ENCODE results near the gene LBX2. TPM values are rescaled to one million over a fixed set of nuclear protein-coding genes. Genes with fewer than 3 reads are reported as not detected.

Gene LBX2
- polyA plus RNA-seq, 1 of the 3 experiments (the other 2 are of a cell fraction), result 0.03 TPM

DNA sequence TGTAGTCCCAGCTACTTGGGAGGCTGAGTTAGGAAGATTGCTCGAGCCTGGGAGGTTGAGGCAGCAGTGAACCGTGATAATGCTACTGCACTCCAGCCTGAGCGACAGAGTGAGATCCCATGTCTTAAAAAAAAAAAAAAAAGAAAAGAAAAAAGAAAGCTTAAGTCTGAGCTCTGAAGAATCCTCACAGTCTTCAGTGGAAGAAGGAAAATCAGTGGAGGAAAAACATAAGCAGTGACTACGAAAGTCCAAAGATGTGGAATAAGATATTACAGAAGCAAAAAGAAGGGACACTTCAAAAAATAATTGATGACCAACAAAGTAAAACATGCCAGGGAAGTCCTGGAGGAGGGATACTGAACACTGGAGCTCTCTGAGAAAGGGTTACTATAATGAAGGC, 10.9 kb upstream of the LBX2 start:
- TF ChIP-seq FOSL2 (IDR thresholded peaks at IDR 0.05; ENCODE audit: borderline replicate concordance, low read depth), result no peak
- TF ChIP-seq, protein P1, sequence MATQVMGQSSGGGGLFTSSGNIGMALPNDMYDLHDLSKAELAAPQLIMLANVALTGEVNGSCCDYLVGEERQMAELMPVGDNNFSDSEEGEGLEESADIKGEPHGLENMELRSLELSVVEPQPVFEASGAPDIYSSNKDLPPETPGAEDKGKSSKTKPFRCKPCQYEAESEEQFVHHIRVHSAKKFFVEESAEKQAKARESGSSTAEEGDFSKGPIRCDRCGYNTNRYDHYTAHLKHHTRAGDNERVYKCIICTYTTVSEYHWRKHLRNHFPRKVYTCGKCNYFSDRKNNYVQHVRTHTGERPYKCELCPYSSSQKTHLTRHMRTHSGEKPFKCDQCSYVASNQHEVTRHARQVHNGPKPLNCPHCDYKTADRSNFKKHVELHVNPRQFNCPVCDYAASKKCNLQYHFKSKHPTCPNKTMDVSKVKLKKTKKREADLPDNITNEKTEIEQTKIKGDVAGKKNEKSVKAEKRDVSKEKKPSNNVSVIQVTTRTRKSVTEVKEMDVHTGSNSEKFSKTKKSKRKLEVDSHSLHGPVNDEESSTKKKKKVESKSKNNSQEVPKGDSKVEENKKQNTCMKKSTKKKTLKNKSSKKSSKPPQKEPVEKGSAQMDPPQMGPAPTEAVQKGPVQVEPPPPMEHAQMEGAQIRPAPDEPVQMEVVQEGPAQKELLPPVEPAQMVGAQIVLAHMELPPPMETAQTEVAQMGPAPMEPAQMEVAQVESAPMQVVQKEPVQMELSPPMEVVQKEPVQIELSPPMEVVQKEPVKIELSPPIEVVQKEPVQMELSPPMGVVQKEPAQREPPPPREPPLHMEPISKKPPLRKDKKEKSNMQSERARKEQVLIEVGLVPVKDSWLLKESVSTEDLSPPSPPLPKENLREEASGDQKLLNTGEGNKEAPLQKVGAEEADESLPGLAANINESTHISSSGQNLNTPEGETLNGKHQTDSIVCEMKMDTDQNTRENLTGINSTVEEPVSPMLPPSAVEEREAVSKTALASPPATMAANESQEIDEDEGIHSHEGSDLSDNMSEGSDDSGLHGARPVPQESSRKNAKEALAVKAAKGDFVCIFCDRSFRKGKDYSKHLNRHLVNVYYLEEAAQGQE (IDR thresholded peaks at IDR 0.05; ENCODE audit: low read depth, low read length), result no peak
- no peak for TF ChIP-seq YY1 (IDR thresholded peaks at IDR 0.05; ENCODE audit: low read depth)
- TF ChIP-seq RFX5 (IDR thresholded peaks at IDR 0.05; ENCODE audit: low read length), result no peak
- TF ChIP-seq IRF3 (IDR thresholded peaks at IDR 0.05; ENCODE audit: low read depth, low read length), result no peak
- TF ChIP-seq EP300 (IDR thresholded peaks at IDR 0.05; ENCODE audit: borderline replicate concordance in 1 of 2, low read depth in 1 of 2, low read length in 1 of 2), result no peak
- TF ChIP-seq, protein P2, sequence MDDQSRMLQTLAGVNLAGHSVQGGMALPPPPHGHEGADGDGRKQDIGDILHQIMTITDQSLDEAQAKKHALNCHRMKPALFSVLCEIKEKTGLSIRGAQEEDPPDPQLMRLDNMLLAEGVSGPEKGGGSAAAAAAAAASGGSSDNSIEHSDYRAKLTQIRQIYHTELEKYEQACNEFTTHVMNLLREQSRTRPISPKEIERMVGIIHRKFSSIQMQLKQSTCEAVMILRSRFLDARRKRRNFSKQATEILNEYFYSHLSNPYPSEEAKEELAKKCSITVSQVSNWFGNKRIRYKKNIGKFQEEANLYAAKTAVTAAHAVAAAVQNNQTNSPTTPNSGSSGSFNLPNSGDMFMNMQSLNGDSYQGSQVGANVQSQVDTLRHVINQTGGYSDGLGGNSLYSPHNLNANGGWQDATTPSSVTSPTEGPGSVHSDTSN (IDR thresholded peaks at IDR 0.05), result no peak
- no peak for TF ChIP-seq TAF1 (IDR thresholded peaks at IDR 0.05; ENCODE audit: borderline replicate concordance, low read depth, low read length)
- TF ChIP-seq TEAD4 (IDR thresholded peaks at IDR 0.05; ENCODE audit: borderline replicate concordance, insufficient read depth), result no peak
- no peak for TF ChIP-seq SMC3 (IDR thresholded peaks at IDR 0.05; ENCODE audit: low read depth, low read length)
- TF ChIP-seq FOXM1 (IDR thresholded peaks at IDR 0.05; ENCODE audit: low read depth), result no peak
- TF ChIP-seq TCF12 (IDR thresholded peaks at IDR 0.05), result no peak
- no peak for TF ChIP-seq RAD21 (IDR thresholded peaks at IDR 0.05; ENCODE audit: low read length)
- no peak for TF ChIP-seq RCOR1 (IDR thresholded peaks at IDR 0.05; ENCODE audit: low read length)
- no peak for TF ChIP-seq POLR2AphosphoS5 (IDR thresholded peaks at IDR 0.05; ENCODE audit: low read depth, low read length)
- TF ChIP-seq MXI1 (IDR thresholded peaks at IDR 0.05; ENCODE audit: low read depth, low read length), result no peak
- TF ChIP-seq RXRA (IDR thresholded peaks at IDR 0.05; ENCODE audit: borderline replicate concordance, low read depth), result no peak
- TF ChIP-seq USF1 (IDR thresholded peaks at IDR 0.05; ENCODE audit: borderline replicate concordance, low read depth), result no peak
- TF ChIP-seq, protein P3, sequence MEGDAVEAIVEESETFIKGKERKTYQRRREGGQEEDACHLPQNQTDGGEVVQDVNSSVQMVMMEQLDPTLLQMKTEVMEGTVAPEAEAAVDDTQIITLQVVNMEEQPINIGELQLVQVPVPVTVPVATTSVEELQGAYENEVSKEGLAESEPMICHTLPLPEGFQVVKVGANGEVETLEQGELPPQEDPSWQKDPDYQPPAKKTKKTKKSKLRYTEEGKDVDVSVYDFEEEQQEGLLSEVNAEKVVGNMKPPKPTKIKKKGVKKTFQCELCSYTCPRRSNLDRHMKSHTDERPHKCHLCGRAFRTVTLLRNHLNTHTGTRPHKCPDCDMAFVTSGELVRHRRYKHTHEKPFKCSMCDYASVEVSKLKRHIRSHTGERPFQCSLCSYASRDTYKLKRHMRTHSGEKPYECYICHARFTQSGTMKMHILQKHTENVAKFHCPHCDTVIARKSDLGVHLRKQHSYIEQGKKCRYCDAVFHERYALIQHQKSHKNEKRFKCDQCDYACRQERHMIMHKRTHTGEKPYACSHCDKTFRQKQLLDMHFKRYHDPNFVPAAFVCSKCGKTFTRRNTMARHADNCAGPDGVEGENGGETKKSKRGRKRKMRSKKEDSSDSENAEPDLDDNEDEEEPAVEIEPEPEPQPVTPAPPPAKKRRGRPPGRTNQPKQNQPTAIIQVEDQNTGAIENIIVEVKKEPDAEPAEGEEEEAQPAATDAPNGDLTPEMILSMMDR (IDR thresholded peaks at IDR 0.05), result no peak
- TF ChIP-seq EZH2phosphoT487 (IDR thresholded peaks at IDR 0.05; ENCODE audit: borderline replicate concordance, low read depth), result no peak
- WGBS (ENCODE audit: low lambda C conversion rate), result 88% methylated on average over 4 of the region's 4 CpGs
- POLR2A ChIA-PET, result interaction anchor here (0.6 to 1.7 kb wide), 4 partner anchors 10 to 949 kb away, joined by 3 to 9 read pairs (median 5); partner anchors contain the start of gene LBX2

More for the DNA sequence above, 10.9 kb upstream of the LBX2 start:
- no peaks in the 10 kb centered on the region for H3K9me2 ChIP-seq
- peaks cover 24 to 33% of the 10 kb centered on the region in 2 experiments; a peak in 3 of 4 replicates for H3K4me1 ChIP-seq (ENCODE audit: control insufficient read depth in 1 of 2, insufficient read depth in 2 of 2, low read depth in 1 of 2, low read length in 1 of 2)
- H3K79me2 ChIP-seq (ENCODE audit: insufficient read depth), result peaks cover 38% of the 10 kb centered on the region; the same call in 1 of the 2 replicates
- no peak for DNase-seq
- no peaks in the 10 kb centered on the region for H3K9me3 ChIP-seq
- H2AFZ ChIP-seq (ENCODE audit: low read depth), result no peak overlapping the region
- H3K4me3 ChIP-seq (ENCODE audit: low read depth in 2 of 2, low read length in 1 of 2), result no peak overlapping the region
- no peak overlapping the region for H3K9ac ChIP-seq
- no peaks in the 10 kb centered on the region for H4K20me1 ChIP-seq (ENCODE audit: insufficient read depth)
- no peaks in the 10 kb centered on the region for H3K27me3 ChIP-seq (ENCODE audit: insufficient read depth)
- peaks cover 7 to 11% of the 10 kb centered on the region in 2 experiments for H3K36me3 ChIP-seq (replicated peaks in 1 of 2; ENCODE audit: control insufficient read depth in 1 of 2, insufficient read depth in 2 of 2, low read length in 1 of 2)
- H3F3A ChIP-seq (replicated peaks; ENCODE audit: insufficient read depth), result peaks cover 31% of the 10 kb centered on the region
- CTCF ChIA-PET, result interaction anchor here (0.9 to 7.5 kb wide), 4 partner anchors 16 to 78 kb away, joined by 3 to 80 read pairs (median 45); partner anchors contain the start of genes AUP1, CCDC142, DQX1 and HTRA2
- peak overlapping the region in 1 of 2 experiments; percentile 1; a peak in 1 of 4 replicates for H3K27ac ChIP-seq (ENCODE audit: low read depth in 2 of 2, low read length in 1 of 2)
- H3K4me2 ChIP-seq, result no peak overlapping the region
